Effector memory CD8-positive, alpha-beta T cell (primary cell): ENCODE results near the gene PAK3.

Experiments
- ATAC-seq: fragments of 150-1000 bp; cut with Tn5 transposase; replicated peaks from 2 replicates; pipeline ENCODE4 v1.10.0; 2021; ENCODE audit warnings: mild to moderate bottlenecking, moderate library complexity
- DNase-seq, 3 experiments: peaks; one replicate each; pipeline ENCODE4 v3.0.0; 2021
- H3K27ac Mint-ChIP-seq, 2 donors: one replicate each; pipeline ENCODE4 v1.8.0; 2022; ENCODE audit warnings: mild to moderate bottlenecking in 2 of 2, mixed read lengths in 2 of 2, moderate library complexity in 2 of 2
- H3K27me3 Mint-ChIP-seq, 2 donors: one replicate each; pipeline ENCODE4 v1.8.0; 2022; ENCODE audit warnings: mixed read lengths in 2 of 2
- H3K36me3 Mint-ChIP-seq: one replicate; pipeline ENCODE4 v1.8.0; 2022; ENCODE audit warnings: mild to moderate bottlenecking, moderate library complexity, mixed read lengths; ENCODE audit not compliant: insufficient read depth
- H3K4me1 Mint-ChIP-seq, 2 donors: one replicate each; pipeline ENCODE4 v1.8.0; 2022; ENCODE audit warnings: low read depth in 2 of 2, mixed read lengths in 2 of 2
- H3K4me3 Mint-ChIP-seq, 2 donors: one replicate each; pipeline ENCODE4 v1.8.0; 2022; ENCODE audit warnings: mild to moderate bottlenecking in 2 of 2, mixed read lengths in 2 of 2, moderate library complexity in 2 of 2
- H3K9me3 Mint-ChIP-seq, 2 donors: one replicate each; pipeline ENCODE4 v1.8.0; 2022; ENCODE audit warnings: mixed read lengths in 2 of 2

Gene PAK3

DNA sequence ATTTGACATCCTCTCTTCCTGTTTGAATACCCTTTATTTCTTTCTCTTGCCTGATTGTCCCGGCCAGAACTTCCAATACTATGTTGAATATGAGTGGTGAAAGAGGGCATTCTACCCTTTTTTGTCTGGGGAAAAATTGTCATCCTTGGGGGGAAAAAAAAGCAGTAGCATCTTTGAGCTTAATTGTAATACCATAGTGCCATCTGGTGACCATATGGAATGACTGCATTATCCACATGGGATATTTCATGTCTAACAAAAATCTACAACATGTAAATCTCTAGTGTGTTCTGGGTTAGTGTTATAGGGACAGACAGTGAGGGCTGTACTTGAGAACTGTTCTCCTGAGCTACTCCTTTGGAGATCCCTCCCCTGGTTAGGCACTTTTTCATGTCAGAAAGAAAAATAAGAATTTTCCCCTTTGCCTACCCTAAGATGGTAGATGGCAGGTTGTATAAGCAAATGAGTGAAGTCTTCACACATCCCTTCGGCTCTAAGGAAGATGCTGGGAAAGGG is 148.3 kb downstream of the PAK3 start:
- Mint-ChIP-seq H3K9me3 (no peaks in the 10 kb centered on the region), H3K4me1 (no peaks in the 10 kb centered on the region), H3K4me3 (no peak overlapping the region), H3K27ac (no peak overlapping the region), H3K36me3 (no peaks in the 10 kb centered on the region), H3K27me3 (peaks cover 0 to 9% of the 10 kb centered on the region in 2 donors)
- ATAC-seq (no peak), DNase-seq (no peak)

DNA sequence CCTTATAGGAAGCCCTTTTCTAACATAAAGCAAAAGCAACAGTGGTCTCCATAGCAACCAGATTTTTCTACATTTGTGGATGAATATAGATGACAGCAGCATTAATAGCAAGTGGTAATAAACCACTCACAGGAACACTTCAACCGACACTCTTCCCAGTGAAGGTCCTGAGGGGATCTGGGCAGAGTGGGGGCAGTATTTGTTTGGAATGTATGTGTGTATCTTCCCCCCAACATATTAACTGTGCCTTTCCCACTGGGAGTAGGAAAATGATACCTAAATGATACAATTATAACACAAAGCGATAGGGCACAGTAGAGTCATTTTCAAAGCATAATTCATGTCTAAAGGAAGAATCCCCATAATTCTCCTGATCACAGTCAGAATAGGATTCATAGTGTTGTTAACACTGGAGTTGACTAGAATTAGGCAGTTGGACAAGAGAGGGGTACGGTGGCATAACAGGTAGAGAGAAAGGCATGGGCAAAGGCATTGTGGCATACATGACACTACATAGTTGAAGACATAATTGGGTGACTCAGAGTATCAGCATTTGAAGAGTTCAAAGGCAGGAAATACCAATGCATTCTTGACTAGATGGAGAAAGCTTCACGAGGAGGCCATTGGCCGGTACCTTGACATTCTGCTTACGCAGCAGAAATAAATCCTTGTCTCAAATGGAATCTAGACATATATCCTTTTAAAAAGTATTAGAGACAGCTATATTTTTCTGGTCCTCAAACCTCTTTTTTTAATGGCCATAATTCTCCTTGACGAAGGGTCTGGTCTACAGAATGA is 159.1 kb downstream of the PAK3 start:
- Mint-ChIP-seq H3K9me3 (no peaks in the 10 kb centered on the region), H3K4me3 (no peak overlapping the region), H3K36me3 (no peaks in the 10 kb centered on the region), H3K4me1 (no peaks in the 10 kb centered on the region), H3K27ac (no peak overlapping the region), H3K27me3 (peaks cover 2 to 4% of the 10 kb centered on the region in 2 donors)
- no peak for ATAC-seq
- no peak for DNase-seq

DNA sequence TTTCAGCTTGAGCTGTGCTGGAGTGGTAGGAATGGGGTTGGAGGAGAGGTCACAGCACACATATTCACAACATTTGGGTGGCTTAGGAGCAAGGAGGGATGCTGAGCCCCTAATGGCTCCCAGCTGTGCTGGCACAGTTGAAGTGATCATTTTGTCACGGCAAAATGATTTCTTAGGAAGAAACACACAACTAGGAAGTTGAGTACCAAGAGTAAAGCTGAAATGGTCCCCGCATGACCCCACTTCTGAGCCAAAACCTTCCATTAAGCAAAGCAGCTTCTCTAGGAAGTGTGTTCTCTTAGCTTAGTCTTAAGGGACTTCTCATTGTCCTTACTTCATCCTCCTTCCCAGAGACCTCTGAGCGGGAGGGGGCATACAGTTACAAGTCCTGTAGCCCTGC is 161.7 kb downstream of the PAK3 start:
- Mint-ChIP-seq H3K27me3 (no peaks in the 10 kb centered on the region), H3K36me3 (no peaks in the 10 kb centered on the region), H3K4me3 (no peak overlapping the region), H3K9me3 (no peaks in the 10 kb centered on the region), H3K4me1 (no peaks in the 10 kb centered on the region), H3K27ac (no peak overlapping the region)
- ATAC-seq (no peak), DNase-seq (no peak)

DNA sequence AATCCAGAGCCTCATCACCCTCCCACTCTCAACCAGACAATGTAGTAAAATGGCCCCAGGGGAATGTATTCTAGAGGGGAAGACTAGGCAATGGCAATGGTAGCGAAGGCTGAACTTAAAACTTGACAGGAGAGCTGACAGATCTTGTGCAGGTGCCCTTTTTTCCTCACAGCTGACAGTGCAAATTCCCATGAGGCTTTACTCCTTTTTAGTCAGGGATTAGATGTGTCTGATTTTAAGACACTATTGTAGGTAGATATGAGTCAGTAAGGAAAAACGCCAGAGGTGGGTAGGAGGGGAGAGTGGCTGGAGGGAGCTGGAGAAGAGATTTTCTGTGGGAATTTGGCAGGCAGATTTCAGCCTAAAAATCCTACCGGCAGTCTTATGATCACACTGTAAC is 163.6 kb downstream of the PAK3 start:
- Mint-ChIP-seq H3K36me3 (no peaks in the 10 kb centered on the region), H3K27me3 (no peaks in the 10 kb centered on the region), H3K9me3 (no peaks in the 10 kb centered on the region), H3K4me1 (no peaks in the 10 kb centered on the region), H3K27ac (no peak overlapping the region), H3K4me3 (no peak overlapping the region)
- ATAC-seq (no peak), DNase-seq (no peak)

DNA sequence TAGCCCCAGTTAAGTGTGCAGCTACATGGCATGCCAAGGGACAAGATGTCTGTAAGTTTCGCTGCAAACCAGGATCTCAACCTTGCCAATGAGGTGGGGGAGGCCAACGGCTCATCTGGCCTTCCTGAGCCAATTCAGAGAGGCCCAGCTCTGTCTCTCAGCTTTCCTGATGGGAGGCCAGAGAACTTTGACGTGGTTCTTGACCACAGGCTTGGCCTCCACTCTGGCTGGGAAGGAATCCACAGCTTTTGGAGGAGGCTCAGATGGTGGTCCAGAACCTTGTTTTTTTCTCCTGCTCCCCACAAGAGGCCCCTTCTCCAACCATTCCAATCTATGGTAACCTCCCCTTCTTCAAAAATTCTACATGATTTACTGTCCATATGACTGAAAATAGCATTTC is 164.5 kb downstream of the PAK3 start:
- ATAC-seq (no peak), DNase-seq (no peak)
- Mint-ChIP-seq H3K27ac (no peak overlapping the region), H3K4me3 (no peak overlapping the region), H3K4me1 (no peaks in the 10 kb centered on the region), H3K36me3 (no peaks in the 10 kb centered on the region), H3K9me3 (no peaks in the 10 kb centered on the region), H3K27me3 (no peaks in the 10 kb centered on the region)

DNA sequence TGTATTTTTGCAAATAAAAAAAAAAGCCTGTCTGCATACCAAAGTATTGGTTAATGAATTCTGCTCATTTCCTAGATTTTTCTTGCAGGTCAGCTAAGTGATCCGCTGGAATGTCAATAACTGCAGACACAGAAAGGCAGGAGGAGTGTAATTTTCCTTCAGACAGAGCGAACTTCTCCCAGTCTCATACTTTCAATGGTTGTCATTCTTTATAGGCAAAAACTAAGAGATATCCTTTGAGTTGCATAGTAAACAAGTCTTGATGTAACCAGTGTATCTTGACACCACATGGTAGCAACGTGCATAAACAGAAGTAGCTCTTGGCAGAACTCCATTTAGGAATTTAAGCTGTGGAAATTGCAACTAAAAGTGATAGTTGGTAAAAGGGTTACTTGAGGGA is 166.1 kb downstream of the PAK3 start:
- DNase-seq (no peak), ATAC-seq (no peak)
- Mint-ChIP-seq H3K36me3 (no peaks in the 10 kb centered on the region), H3K27me3 (peaks cover 0 to 6% of the 10 kb centered on the region in 2 donors), H3K27ac (no peak overlapping the region), H3K9me3 (no peaks in the 10 kb centered on the region), H3K4me1 (no peaks in the 10 kb centered on the region), H3K4me3 (no peak overlapping the region)

DNA sequence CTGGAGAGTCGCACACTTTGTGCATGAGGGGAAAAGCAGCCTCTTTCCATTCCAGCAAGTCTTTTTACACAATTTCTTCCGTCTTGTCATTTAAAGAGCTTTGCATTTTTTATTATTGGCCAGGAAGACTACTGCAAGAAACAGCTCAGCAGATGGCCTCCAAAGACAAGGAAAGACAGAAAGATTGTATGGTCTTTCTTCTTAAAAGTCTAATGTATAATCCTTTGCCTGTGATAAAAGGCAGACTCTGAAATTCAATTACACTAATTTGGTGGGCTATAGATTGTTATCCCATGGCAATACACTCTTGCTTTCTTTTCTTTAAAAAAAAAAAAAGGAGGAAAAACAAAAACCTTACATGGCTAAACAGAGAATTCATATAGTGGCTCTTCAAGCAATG is 168.4 kb downstream of the PAK3 start:
- Mint-ChIP-seq H3K4me3 (no peak overlapping the region), H3K36me3 (no peaks in the 10 kb centered on the region), H3K27me3 (peaks cover 0 to 14% of the 10 kb centered on the region in 2 donors), H3K27ac (no peak overlapping the region), H3K9me3 (no peaks in the 10 kb centered on the region), H3K4me1 (no peaks in the 10 kb centered on the region)
- ATAC-seq (no peak), DNase-seq (no peak)

DNA sequence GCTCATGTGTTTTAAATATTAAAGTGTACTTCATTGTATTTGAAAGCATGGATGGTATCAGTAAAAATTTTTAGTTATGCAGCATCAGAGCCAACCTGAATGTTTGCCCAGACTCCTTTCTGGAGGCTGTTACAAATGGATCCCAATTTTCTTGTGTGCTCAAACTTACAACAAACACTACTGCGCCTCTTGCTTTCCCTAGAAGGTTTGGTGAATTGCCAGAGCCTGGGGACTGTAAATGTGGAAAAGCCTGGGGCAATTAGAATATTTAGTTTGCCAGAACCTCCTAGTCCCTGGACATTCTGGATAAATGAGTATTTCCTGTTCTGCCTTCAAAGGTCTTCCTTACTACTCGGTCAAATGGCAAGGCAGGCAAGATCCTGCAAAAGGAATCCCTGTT is 169.5 kb downstream of the PAK3 start:
- no peaks in the 10 kb centered on the region for H3K9me3 Mint-ChIP-seq
- no peak overlapping the region for H3K27ac Mint-ChIP-seq
- no peaks in the 10 kb centered on the region for H3K4me1 Mint-ChIP-seq
- H3K36me3 Mint-ChIP-seq = no peaks in the 10 kb centered on the region
- no peak overlapping the region for H3K4me3 Mint-ChIP-seq
- no peak for ATAC-seq
- H3K27me3 Mint-ChIP-seq = peaks cover 0 to 14% of the 10 kb centered on the region in 2 donors
- DNase-seq = no peak

DNA sequence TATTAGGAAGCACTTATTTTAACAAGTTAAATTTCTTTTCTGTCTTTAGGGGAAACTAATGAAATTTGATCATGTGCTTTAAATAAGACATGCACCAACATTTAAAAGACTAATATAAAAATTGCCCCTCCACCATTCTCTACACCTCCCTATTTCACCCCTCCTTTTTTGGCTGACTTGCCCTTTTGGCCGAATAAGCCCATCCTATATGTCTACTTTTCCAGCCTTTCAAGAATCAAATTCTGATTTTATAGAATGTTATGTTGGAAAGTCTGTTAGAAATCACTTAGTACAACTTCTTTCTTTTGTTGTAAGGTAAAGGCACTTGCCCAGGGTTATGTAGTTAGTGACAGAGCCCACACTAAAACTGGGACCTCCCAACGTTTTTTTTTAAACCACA is 172.5 kb downstream of the PAK3 start:
- ATAC-seq (no peak), DNase-seq (no peak)
- Mint-ChIP-seq H3K4me3 (no peak overlapping the region), H3K9me3 (no peaks in the 10 kb centered on the region), H3K36me3 (no peaks in the 10 kb centered on the region), H3K27me3 (peaks cover 7 to 23% of the 10 kb centered on the region in 2 donors), H3K27ac (no peak overlapping the region), H3K4me1 (no peaks in the 10 kb centered on the region)

DNA sequence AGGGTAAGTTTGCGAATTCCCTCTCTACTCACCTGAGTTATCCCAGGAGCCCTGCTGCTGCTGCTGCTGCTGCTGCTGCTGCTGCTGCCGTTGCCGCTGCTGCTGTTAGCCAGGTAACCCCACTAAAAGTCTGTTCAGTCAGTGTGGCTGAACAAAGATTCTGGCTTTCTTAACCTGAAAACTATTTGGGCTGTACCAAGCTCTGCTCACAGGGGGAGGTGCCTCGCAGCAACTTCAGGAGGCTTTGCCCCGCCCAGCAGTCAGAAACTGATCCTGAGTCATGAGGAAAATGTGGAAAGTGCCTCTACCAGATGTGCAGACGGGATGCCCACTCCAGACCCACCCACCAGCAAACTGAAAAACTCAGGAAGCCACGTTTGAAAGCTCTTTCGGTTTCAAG is 174.3 kb downstream of the PAK3 start, which contains the start of gene CAPN6:
Gene CAPN6, minus strand, starts transcription at position 145 of the 400 bp plus-strand sequence. CDS start 6,547 bp downstream, outside the sequence.
- DNase-seq (no peak), ATAC-seq (no peak)
- no peaks in the 10 kb centered on the region for H3K9me3 Mint-ChIP-seq
- no peaks in the 10 kb centered on the region for H3K4me1 Mint-ChIP-seq
- H3K36me3 Mint-ChIP-seq = no peaks in the 10 kb centered on the region
- H3K4me3 Mint-ChIP-seq = no peak within 1 kb of the TSS
- H3K27me3 Mint-ChIP-seq = peaks cover 7 to 31% of the 10 kb centered on the region in 2 donors
- H3K27ac Mint-ChIP-seq = no peak within 1 kb of the TSS
